AG09319 (cell line): ENCODE measurements around the gene PTPRS.

Source experiments
- DNase-seq: peaks from one replicate; pipeline ENCODE4 v3.0.0-alpha.2; 2010; ENCODE audit warnings: low read depth; ENCODE audit errors: extremely low read depth
- CTCF ChIP-seq: IDR thresholded peaks from 2 replicates; pipeline ENCODE4 v1.5.1; 2011; ENCODE audit warnings: low read depth, mild to moderate bottlenecking, inconsistent platforms, low read length, moderate library complexity

PTPRS gene

GRCh38 chr19:5354403-5354802 is 13.8 kb upstream of the PTPRS start:
- no peak for DNase-seq
- peak; percentile 22 for TF ChIP-seq CTCF

- DNase-seq, result no peak
- TF ChIP-seq CTCF, result no peak
These were observed 11.7 kb upstream of the PTPRS start for GRCh38 chr19:5352229-5352763.

GRCh38 chr19:5351731-5352228 is 11.2 kb upstream of the PTPRS start:
- no peak for DNase-seq
- TF ChIP-seq CTCF, result no peak

DNA sequence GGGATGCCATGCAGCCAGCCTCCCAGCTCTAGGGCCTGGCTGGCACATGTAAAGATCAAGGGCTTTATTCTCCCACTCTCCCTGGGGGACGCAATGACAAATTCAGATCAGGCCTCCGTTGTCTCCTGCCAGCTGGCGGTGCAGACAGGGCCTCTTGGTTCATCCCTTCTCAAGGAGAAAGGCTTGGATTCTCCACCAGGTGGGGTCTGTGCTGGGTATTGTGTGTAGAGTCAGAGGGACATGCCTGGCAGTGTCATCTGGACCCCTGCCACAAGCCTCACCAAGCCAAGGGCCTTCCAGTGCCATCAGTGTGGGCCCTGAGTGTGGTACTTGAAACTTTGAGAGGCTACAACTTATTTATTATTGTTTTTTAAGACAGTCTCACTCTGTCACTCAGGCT is 8.4 kb upstream of the PTPRS start:
- no peak; the same call in 1 of the 2 replicates for TF ChIP-seq CTCF
- DNase-seq, result no peak

DNA sequence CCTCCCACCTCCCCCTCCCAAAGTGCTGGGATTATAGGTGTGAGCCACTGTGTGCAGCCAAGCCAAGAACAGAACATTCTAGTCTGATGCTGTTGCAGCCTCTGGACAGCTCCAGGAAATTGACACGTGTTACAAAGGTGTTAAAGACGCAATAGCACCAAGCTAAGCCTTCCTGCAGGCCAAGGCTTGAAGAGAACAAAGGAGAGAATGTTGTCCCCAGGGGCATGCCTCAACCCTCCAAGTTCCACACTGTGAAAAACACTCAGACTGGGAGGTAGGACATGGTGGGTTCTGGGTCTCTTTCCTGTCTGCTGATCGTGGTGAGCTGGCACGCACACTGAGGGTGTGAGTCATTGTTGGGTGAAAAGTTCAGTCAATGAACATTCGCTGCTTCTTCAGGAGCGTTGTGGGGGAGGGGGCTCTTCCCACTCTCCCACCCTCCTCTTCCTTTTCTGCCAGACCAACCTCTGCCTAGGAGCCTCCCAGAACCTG is 5.3 kb upstream of the PTPRS start:
- DNase-seq, result no peak
- TF ChIP-seq CTCF, result no peak

- TF ChIP-seq CTCF, result no peak
- DNase-seq, result peak; percentile 20
These were observed 3.2 kb upstream of the PTPRS start for GRCh38 chr19:5343848-5344247.

- no peak for TF ChIP-seq CTCF
- no peak for DNase-seq
These were observed 2.1 kb upstream of the PTPRS start for GRCh38 chr19:5342573-5343201.
